HG03558 (cell line): ENCODE data around the gene MDH1.
A peak's percentile ranks its signal among the peaks of the same experiment; 100 is the strongest.
"Not testable (repeated sequence)": the region's sequence is repeated elsewhere in the genome, so short reads cannot be mapped to it uniquely, and the experiment has no call there.

ENCODE experiments used
- ATAC-seq: cut with Tn5 transposase; IDR thresholded peaks from one replicate; pipeline ENCODE4 v1.9.1; 2021; ENCODE audit warnings: moderate number of reproducible peaks; ENCODE audit not compliant: unreplicated experiment; ENCODE audit errors: extremely low read depth

Gene MDH1

DNA sequence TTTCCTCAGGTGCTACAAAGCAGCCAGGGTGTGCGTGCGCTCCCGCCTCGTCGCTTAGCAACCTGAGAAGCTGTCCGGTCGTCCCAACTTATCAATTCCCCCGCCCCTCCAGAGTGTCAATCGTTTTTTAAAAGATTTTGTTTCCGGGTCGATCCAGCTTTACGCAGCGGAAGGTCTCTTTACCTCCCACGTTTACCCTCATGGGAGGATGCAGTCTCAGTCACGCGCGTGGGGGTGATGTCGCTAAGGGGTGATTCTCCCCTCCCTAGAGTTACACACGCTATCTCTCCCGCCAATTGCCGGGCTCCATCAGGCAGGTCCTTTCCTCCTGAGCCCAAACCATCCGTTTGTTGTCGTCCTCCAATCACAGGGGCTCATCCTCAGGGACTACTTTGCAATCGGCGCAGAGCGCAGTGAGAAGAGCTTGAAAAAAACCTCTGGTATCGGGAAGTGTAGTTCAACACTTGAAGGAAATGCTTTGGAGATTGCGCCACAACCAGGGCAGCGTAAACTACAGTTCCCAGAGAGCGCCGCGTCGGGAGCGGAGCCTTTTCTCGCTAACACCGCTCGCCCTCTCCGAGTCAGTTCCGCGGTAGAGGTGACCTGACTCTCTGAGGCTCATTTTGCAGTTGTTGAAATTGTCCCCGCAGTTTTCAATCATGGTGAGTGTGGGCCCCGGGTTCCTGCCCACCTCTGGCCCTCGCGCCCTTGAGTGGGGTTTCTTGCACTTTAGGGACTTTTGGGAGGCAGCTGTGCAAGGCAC is at the start of gene MDH1, which contains the start of gene WDPCP:
TSS of gene MDH1 (plus strand) at position 579 of the 763 bp plus-strand sequence. CDS start at position 660, 81 bp downstream.
TSS of gene WDPCP (minus strand) at position 93 of the 763 bp plus-strand sequence. CDS start 206 bp downstream, outside the sequence.
- peak; percentile 71 for ATAC-seq

DNA sequence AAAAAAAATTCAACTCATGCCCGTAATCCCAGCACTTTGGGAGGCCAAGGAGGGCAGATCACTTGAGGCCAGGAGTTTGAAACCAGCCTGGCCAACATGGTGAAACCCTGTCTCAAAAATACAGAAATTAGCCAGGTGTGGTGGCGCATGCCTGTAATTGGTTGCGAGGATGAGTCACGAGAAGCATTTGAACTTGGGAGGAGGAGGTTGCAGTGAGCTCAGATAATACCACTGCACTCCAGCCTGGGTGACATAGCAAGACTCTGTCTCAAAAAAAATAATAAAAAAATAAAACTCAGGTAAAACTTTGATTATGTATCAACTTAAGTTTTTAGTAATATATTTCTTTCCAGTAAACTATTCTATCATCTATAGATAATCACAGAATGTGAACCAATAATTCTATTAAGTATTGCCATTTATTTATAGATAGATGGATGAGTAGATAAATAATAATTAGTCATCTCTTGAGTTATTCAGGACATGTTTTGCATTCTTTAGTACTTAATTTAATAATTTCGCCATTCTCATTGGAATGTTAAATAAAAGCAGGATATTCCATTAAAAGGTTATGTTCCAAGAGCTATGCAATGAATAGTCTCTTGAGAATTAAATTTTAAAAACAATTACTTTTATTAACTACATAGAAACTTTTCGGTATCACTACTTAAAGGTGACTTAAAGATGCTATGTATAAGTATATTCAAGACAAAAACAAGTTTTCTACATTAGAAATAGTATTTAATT is 49.2 kb upstream of the MDH1 start:
- ATAC-seq = no peak

DNA sequence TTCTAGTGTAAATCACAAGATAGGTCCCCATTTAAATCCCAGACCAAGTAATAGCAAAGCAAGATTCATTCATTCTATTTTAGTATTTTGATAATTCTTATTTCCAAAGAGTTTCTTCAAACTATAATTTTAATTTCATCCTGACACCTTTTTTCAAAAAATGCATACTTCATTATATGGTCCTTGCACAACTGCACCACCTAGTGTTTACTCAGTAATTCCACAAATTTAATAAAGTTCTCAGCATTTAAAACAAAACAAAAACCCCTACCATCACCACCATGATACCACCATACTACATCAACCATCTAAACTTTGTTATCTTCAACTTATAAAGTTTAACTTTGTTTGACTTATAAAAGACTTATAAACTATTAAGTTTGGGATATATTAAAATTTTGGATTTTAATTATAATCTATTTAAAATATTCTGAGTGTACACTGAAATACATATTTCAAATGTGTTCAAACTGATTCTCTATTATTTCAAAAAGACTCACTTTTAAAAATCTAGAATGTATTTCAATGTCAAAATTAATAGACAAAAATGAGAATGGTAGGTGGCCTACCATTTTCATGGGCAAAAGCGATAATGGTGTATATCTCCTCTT is 44.6 kb upstream of the MDH1 start:
- no peak for ATAC-seq

DNA sequence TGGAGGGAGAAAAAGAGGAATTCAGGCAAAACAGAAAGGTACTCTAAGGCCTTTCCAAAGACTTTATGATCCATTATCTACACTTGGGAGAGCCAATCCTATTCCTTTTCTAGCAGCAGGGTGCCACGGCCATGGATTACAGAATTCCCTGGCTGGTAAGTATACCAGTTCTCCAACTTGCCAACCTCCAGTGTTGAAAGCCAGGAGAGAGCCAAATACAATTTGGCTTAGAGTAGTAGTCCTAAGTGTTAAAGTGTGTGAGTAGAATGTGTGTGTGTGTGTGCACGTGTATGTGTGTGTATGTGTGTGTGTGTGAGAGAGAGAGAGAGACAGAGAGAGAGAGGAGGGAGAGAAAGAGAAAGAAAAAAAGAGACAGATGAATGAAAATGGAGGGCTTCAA is 43.7 kb upstream of the MDH1 start:
- ATAC-seq = no peak

DNA sequence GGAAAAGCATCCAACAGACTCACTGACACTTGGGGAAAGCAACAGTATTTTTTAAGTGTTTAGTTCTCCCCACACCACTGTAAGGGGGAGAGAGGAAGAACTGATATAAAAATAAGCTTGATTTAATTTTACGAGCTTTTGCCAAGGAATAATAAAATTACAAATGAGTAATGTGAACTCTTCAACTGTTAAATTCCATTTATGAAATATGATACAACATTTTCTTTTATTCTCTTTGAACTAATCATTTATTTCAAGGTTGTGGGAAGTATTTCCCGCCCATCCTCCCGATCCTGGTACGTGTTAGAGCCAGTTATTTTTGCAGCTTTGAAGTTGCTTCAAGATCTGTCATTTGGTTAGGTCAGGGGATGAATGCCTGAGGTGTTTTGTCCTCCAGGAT is 35.7 kb upstream of the MDH1 start:
- ATAC-seq = no peak

DNA sequence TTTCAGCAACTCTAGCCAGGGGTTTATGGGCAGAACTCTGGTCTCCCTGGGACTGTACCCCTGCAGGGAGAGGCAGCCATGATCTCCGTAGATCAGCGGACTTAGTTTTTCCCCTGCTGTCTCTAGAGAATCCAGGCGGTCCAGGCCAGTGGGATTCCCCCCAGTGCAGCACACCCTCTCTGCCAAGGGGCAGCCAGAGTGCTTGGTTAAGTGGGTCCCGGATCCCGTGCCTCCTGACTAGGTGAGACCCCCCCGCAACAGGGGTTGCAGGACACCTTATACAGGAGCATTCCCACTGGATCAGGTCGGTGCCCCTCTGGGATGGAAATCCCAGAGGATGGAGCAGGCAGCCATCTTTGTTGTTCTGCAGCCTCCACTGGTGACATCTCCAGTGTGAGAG is 33.5 kb upstream of the MDH1 start:
- no peak for ATAC-seq

DNA sequence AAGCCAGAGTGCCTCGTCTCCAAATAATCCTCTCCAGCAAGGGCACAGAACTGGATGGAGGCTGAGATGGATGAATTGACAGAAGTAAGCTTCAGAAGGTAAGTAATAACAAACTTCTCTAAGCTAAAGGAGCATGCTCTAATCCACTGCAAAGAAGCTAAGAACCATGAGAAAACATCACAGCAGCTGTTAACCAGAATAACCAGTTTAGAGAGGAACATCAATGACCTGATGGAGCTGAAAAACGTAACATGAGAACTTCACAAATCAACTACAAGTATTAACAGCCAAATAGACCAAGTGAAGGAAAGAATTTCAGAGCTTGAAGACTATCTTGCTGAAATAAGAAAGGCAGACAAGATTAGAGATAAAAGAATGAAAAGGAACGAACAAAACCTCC is 32.8 kb upstream of the MDH1 start:
- ATAC-seq = no peak

DNA sequence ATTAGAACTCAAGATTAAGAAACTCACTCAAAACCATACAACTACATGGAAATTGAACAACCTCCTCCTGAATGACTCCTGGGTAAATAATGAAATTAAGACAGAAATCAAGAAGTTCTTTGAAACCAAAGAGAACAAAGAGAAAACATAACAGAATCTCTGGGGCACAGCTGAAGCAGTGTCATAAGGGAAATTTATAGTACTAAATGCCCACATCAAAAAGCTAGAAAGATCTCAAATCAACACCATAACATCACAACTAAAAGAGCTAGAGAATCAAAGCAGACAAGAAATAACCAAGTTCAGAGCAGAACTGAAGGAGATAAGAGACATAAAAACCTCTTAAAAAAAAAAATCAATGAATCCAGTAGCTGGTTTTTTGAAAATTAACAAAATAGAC is 30.9 kb upstream of the MDH1 start:
- not testable (repeated sequence) for ATAC-seq

DNA sequence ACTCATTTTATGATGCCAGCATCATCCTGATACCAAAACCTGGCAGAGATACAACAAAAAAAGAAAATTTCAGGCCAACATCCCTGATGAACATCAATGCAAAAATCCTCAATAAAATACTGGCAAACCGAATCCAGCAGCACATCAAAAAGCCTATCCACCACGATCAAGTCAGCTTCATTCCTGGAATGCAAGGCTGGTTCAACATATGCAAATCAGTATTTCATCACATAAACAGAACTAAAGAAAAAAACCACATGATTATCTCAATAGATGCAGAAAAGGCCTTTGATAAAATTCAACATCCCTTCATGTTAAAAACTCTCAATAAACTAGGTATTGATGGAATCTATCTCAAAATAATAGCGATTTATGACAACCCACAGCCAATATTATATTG is 29.8 kb upstream of the MDH1 start:
- not testable (repeated sequence) for ATAC-seq

DNA sequence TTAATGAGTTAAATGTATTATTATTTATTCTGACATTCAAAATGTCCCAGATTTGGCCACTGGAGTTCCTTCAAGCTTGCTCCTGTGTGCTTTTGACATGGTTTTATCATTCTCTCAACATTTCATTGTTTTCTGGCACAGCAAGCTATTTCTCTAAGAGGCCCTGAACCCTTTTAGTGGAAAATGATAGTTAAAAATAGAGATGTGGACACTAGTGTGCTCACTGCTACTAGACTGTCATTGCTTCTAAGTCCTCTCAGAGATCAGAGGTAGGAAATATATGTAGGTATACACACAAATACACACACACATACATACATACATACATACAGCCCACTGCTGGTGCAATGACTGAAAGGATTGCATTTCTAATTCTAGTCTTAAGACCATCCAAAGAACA is 26.0 kb upstream of the MDH1 start:
- ATAC-seq = no peak

DNA sequence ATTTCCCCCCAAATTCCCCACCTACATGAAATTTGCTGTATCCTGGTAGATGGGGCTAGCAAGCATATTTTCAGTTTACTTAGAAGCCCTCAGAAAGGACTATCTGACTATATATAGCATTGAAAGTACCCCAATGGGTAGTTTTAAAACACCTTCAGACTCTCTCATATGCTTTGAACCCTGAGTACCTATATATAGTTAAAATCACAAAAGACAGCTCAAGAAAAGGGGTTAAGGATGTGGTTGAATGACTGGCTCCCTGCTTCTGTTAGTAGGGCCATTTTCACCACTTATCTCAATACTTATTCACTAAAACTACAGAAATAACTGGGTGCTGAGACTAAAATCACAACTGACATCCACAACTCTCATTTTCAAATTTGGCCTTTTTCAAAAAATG is 19.0 kb upstream of the MDH1 start:
- peak; percentile 53 for ATAC-seq

DNA sequence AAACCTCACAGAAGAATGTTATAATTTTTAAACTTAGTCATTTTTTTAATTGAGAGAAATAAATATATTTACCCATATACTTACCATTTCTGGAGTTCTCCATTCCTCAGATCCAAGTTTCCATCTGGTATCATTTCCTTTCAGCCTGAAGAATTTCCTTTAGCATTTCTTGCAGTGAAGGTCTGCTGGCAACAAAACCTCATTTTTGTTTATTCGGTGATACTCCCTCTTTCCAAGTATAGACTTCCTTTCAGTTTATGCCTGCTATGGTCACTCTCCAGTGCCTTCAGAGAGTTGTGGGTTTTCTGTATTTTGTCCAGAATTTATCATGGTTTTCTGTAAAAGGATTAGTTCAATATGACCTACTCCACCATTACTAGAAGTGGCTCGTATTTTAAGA is 17.5 kb upstream of the MDH1 start:
- no peak for ATAC-seq

DNA sequence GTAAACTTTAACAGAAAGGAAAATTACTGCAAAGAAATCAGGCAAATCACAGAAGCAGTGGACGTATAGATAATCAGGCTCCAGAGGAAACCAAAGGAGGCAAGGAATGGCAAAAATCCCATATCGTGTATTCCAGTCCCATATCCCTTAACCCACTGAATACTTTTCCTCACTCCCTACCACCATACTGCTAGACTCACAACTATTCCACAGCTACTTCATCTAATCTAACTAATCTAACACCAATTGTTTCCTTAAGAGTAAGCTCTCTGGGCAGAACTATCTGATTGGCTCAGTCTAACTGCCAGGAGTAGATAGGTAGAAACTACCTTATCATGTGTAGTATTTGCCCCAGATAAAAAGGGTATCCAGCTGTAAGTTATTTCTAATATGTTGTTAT is 16.8 kb upstream of the MDH1 start:
- no peak for ATAC-seq

DNA sequence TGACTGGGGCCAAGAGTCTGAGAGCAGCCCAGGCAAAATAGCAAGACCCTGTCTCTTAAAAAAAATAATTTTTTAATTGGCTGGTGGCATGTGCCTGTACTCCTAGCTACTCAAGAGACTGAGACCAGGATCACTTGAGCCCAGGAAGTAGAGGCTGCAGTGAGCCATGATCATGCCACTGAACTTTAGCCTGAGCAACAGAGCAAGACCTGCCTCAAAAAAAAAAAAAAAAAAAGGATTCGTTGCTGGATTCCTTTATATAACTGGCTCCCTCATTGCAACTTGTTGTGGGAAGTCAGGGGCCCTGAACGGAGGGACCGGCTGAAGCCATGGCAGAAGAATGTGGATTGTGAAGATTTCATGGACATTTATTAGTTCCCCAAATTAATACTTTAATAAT is 15.7 kb upstream of the MDH1 start:
- not testable (repeated sequence) for ATAC-seq

DNA sequence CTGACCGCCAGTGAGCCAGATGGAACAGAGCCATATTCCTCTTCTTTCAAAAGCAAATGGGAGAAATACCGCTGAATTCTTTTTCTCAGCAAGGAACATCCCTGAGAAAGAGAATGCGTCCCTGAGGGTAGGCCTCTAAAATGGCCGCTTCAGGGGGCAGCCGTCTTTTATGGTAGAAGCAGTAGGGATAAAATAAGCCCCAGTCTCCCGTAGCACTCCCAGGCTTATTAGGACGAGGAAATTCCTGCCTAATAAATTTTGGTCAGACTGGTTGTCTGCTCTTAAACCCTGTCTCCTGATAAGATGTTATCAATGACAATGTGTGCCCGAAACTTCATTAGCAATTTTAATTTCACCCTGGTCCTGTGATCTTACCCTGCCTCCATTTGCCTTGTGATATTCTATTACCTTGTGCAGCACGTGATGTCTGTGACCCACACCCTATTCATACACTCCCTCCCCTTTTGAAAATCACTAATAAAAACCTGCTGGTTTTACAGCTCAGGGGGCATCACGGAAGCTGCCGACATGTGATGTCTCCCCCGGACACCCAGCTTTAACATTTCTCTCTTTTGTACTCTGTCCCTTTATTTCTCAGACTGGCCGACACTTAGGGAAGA is 14.9 kb upstream of the MDH1 start:
- ATAC-seq = not testable (repeated sequence)

DNA sequence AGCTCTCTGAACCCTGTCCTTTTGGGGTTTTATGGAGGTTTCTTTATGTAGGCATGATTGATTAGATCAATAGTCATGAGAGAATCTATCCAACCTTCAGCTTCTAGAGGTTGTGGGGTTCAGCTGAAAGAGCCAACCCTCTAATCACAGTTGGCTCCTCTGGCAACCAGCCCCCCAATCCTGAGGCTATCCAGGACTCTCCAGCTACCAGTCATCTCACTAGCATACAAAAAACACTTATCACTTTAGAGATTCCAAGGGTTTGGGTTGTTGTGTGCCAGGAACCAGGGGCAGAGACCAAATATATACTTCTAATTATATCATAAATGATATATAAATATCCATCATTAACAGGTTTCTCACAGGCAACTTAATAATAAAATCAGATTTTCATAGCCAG is 12.2 kb upstream of the MDH1 start:
- no peak for ATAC-seq

DNA sequence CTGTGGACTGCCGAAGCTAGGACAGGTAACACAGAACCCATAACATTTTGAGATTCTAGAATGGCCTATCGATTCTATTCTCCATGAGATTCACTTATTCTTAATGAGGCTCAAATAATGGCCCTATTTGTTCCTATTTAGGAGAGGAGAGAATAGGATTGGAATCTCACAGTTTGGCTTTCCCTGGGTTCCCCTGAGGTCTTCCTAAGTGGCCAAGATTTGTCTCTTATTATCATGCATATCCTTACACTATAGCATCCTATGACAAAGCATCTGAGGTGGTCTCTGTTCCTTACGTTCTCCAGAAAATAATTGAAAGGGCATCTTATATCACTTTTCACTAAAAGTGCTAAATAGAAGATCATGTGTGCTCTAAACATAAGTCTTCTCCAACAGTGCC is 10.0 kb upstream of the MDH1 start:
- ATAC-seq = no peak

DNA sequence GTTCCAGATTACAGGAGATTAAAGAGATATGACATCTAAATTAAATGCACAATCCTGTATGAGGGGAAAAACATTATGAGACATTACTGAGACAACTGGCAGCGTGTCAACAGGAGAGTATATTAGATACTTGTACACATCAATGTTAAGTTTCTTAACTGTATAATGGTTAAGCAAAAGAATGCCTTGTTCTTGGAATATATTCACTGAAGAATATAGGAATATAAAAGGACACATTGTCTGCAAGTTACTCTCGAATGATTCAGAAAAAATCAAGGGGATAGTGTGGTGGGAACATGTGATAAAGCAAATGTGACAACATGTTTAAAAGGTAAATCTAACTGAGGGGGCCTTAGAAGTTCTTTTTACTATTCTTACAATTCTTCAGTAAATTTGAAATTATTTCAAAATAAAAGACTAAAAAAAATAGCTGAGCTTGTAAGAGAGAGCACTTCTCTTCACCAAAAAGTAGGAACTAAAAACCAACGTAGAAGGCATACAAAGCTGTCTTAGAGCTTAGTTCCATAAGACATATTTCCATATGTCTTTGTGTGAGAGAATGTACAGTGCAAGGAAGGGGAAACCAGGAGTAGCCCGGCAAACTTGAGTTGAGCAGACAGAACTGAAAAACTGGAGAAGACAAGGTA is 8.0 kb upstream of the MDH1 start:
- no peak for ATAC-seq

DNA sequence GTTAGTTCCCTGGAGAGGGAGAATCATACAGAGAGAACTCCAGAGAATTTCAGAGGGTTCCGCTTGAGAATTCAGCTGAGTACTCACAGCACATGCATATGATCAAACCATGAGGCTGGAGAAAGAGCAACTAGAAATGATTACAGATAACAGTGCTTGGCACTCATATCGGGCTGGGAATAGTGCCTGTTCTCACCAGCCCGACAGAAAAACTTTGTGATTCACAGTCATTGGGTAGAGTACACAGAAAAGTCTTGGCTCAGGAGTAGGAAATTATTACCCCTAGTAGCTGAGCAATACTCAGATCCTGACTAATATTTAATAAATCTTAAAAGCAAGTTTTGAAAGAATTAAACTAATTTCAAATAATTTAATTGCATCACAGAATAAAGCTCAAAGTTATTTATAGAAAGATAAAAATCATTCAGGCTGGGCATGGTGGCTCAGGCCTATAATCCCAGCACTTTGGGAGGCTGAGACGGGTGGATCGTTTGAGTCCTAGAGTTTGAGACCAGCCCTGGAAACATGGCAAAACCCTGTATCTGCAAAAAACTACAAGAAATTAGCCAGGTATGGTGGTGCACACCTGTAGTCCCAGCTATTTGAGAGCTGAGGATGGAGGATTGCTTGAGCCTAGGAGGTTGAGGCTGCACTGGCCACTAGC is 7.3 kb upstream of the MDH1 start:
- ATAC-seq = no peak

DNA sequence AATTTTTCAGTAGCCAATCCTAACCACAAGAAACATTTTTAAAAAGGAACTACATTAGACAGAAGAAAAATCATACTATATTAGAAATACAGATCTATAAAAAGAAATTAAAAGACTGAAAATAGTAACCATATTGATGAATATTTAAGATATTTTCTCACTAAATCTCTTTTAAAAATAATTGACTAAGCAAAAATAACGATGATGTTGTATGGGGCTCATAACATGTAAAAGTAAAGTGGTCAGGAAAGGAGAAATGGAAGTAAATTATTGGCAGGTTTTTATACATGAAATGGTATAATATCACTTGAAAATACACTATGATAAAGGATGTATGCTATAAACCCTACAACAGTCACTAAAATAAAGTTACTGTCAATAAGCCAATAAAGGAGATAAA is 5.9 kb upstream of the MDH1 start:
- ATAC-seq = no peak
